ENCODE measurements around the gene MED17.
"Not testable (repeated sequence)": the region's sequence is repeated elsewhere in the genome, so short reads cannot be mapped to it uniquely, and the experiment has no call there.

The MED17 gene

DNA sequence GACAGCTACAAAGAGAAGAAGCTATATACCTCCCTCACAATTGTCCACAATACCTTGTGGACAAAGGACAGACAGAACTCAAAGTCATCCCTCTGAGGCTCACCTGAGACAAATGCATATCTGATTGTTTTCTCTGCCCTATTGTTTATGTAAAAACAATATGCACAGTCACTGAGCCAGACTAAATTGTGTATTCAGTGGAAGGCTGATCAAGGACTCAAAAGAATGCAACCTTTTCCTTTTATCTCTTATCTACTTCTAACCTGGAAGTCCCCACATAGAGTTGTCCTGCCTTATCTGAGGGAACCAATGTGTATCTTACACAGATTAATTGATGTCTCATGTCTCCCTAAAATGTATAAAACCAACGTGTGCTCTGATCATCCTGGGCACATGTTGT lies 13.9 kb upstream of the MED17 start:
- H3K4me3 ChIP-seq (ENCODE audit: low read depth, low read length), result no peak overlapping the region
- TF ChIP-seq, protein P1, sequence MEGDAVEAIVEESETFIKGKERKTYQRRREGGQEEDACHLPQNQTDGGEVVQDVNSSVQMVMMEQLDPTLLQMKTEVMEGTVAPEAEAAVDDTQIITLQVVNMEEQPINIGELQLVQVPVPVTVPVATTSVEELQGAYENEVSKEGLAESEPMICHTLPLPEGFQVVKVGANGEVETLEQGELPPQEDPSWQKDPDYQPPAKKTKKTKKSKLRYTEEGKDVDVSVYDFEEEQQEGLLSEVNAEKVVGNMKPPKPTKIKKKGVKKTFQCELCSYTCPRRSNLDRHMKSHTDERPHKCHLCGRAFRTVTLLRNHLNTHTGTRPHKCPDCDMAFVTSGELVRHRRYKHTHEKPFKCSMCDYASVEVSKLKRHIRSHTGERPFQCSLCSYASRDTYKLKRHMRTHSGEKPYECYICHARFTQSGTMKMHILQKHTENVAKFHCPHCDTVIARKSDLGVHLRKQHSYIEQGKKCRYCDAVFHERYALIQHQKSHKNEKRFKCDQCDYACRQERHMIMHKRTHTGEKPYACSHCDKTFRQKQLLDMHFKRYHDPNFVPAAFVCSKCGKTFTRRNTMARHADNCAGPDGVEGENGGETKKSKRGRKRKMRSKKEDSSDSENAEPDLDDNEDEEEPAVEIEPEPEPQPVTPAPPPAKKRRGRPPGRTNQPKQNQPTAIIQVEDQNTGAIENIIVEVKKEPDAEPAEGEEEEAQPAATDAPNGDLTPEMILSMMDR (IDR thresholded peaks at IDR 0.05; ENCODE audit: low read depth, low read length, missing control alignments), result no peak
- DNase-seq (ENCODE audit: low read depth), result no peak

DNA sequence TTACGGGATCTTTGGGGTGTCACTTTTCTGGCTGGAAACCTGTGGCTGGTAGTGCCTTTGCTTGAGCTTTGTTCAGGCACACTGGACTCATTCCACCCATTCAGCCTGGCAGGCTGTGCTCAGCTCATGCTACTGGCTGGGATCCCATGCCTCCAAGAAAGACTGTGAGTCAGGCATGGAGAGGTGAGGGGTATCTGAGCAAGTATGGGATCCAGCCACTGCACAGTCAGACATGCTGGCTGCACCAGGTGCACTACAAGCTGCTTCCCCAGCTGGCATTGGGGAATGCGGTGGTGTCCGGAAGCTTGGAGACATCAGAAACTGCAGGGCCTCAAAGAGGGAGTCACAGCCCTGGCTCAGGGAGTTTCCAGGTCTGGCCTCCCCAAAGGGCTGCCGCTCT lies 12.0 kb upstream of the MED17 start:
- H3K4me3 ChIP-seq (ENCODE audit: low read depth, low read length), result no peak overlapping the region
- TF ChIP-seq, protein P1 (IDR thresholded peaks at IDR 0.05; ENCODE audit: low read depth, low read length, missing control alignments), result no peak
- DNase-seq (ENCODE audit: low read depth), result no peak

DNA sequence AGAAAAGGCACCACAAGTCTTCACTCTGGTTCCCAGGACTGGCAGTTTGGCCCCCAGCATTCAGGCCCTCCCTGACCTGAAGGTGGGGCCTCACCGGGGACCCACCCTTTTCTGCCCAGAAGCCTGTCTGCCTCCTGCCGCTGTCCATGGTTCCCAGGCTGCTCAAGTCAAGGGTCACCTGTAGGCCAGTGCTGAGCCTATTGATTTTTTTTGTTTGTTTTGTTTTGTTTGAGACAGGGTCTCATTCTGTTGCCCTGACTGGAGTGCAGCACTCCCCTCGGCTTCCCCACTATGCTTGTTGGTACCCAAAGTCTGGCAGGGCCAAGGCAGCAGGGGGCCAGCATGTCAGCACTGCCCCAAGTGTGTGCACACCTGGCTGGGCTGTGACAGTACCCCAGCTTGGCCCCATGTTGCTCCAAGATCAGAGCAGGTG lies 11.0 kb upstream of the MED17 start:
- no peak for DNase-seq (ENCODE audit: low read depth)
- no peak overlapping the region for H3K4me3 ChIP-seq (ENCODE audit: low read depth, low read length)
- TF ChIP-seq, protein P1 (IDR thresholded peaks at IDR 0.05; ENCODE audit: low read depth, low read length, missing control alignments), result no peak

DNA sequence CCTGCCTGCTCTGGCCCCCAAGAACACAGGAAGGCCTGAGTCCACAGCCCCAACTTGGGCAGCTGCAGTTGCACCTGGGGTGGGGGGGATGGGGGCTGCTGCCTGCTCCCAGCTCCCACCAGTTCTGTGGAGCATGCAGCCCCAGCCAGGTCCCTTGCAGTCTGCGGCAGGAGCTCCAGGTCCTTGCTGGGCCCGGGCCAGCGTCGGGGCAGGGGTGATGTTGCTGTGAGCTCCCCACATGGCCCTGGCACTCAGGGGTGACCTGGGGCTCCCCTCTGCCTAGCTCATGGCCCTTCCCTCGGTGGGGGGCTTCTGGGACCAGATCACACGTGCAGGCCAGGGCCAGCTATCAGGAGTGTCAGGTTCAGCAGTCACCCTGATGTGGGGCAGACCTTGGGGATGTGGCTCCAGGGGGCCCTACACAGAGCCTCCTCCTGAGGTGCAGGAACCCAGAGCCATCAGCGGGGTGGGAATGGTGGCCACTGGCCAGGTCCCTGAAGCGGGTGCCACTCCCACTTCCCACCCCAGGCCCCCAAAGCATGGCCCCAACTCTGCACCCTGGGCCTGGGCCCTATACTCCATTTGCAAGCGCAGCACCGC lies 10.4 kb upstream of the MED17 start:
- TF ChIP-seq, protein P1 (IDR thresholded peaks at IDR 0.05; ENCODE audit: low read depth, low read length, missing control alignments), result no peak

DNA sequence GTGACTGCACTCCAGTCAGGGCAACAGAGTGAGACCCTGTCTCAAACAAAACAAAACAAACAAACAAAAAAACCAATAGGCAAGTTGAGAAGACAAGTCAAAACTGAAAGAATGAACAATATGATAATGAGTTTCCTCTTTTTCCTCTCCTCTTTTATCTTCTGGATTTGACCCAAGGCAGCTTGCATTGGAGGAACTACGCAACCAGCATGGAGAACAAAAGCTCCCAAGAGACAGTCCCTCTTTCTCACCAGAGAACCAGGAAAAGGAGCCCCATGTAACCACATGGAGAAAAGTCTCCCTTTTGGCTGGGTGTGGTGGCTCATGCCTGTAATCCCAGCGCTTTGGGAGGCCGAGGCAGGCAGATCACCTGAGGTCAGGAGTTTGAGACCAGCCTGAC lies 9.5 kb upstream of the MED17 start:
- H3K4me3 ChIP-seq (ENCODE audit: low read depth, low read length); DNase-seq (ENCODE audit: low read depth): not testable (repeated sequence)

More for the DNA sequence above, 10.4 kb upstream of the MED17 start:
- DNase-seq (ENCODE audit: low read depth), result no peak
- no peak overlapping the region for H3K4me3 ChIP-seq (ENCODE audit: low read depth, low read length)

DNA sequence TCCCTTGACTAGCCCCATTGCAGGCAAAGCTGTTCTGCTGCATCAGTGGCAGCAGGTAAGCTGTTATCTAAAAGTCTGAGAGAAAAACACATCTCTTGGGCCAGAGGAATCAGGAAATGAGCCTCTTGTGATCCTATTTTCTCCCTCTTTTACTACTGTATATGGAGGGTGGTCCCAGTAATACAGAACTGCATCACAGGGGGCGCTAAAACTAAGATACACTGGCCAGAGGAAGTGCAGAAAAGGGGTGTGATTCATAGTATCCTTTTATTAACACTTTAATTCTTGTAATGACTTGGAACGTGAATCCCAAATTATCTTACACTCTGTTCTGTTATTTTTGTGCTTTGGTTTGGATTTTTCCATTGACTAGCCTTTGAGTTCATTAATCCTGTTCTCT lies 8.8 kb upstream of the MED17 start:
- DNase-seq (ENCODE audit: low read depth), result no peak
- TF ChIP-seq, protein P1 (IDR thresholded peaks at IDR 0.05; ENCODE audit: low read depth, low read length, missing control alignments), result peak; percentile 19

DNA sequence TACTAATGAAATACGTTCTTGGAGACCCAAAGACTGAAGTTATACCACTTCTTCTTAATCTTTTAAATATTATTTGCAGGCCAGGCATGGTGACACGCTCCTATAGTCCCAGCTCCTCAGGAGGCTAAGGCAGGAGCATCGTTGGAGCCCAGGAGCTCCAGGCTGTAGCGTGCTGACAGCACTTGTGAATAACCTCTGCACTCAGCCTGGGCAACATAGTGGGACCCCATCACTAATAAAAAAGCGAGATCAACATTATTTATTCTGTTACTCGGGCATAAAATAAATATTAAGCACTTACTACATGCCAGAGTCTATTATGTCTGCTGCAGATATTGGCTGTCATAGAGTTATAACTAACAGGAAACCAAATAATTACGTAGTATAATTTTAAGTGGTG lies 720 bp upstream of the MED17 start:
- peak overlapping the region; percentile 87 for H3K4me3 ChIP-seq (ENCODE audit: low read depth, low read length)
- TF ChIP-seq, protein P1 (IDR thresholded peaks at IDR 0.05; ENCODE audit: low read depth, low read length, missing control alignments), result no peak
- DNase-seq (ENCODE audit: low read depth), result no peak

More for the DNA sequence above, 8.8 kb upstream of the MED17 start:
- H3K4me3 ChIP-seq (ENCODE audit: low read depth, low read length), result no peak overlapping the region

All from GM12864 (cell line).